Kidney (tissue), 14 donors: ENCODE measurements around the gene HLF. TPM values are rescaled to one million over a fixed set of nuclear protein-coding genes. Genes with fewer than 3 reads are reported as not detected.

Experiments
- DNase-seq, 5 donors: peaks; one replicate each; pipeline ENCODE4 v3.0.0-alpha.2; 2013 to 2020
- FAIRE-seq: peaks from 2 replicates; lab custom pipeline; 2012; peaks lifted over from hg19 to GRCh38; lab: Jason Lieb, UNC
- H3K27ac ChIP-seq, 2 donors: one replicate each; pipeline ENCODE4 v1.7.0; 2013; ENCODE audit warnings: low read depth in 2 of 2, low read length in 2 of 2, inconsistent platforms in 1 of 2
- H3K27me3 ChIP-seq: one replicate; pipeline ENCODE4 v1.7.1; 2013; ENCODE audit warnings: low read length, inconsistent platforms; ENCODE audit not compliant: control insufficient read depth, insufficient read depth
- H3K36me3 ChIP-seq, 3 donors: one replicate each; pipeline versions ENCODE4 v1.7.0 to v1.7.1; 2013; ENCODE audit warnings: low read length in 3 of 3, control low read depth in 1 of 3, inconsistent platforms in 1 of 3; ENCODE audit not compliant: insufficient read depth in 3 of 3, control insufficient read depth in 2 of 3
- H3K4me1 ChIP-seq, 3 donors: one replicate each; pipeline versions ENCODE4 v1.7.0 to v1.7.1; 2013; ENCODE audit warnings: low read length in 3 of 3, inconsistent platforms in 1 of 3, low read depth in 1 of 3; ENCODE audit not compliant: control insufficient read depth in 2 of 3, insufficient read depth in 2 of 3
- H3K4me3 ChIP-seq, 3 donors: one replicate each; pipeline versions ENCODE4 v1.7.0 to v1.8.1; 2013; ENCODE audit warnings: low read length in 3 of 3, control low read depth in 1 of 3, inconsistent platforms in 1 of 3
- H3K9ac ChIP-seq, 3 donors: one replicate each; pipeline versions ENCODE4 v1.7.0 to v1.7.1; 2013; ENCODE audit warnings: low read length in 3 of 3, control low read depth in 1 of 3, inconsistent platforms in 1 of 3
- H3K9me3 ChIP-seq, 3 donors: one replicate each; pipeline versions ENCODE4 v1.7.0 to v1.7.1; 2013; ENCODE audit warnings: low read length in 3 of 3, control low read depth in 1 of 3, inconsistent platforms in 1 of 3; ENCODE audit not compliant: control insufficient read depth in 2 of 3, insufficient read depth in 1 of 3
- CTCF ChIP-seq: IDR thresholded peaks from 3 replicates; pipeline ENCODE4 v1.5.1; 2012; ENCODE audit warnings: mild to moderate bottlenecking, moderate library complexity, borderline replicate concordance; ENCODE audit not compliant: insufficient read depth; ENCODE audit errors: extremely low read depth
- intact Hi-C: fragments of 100-400 bp; cut with DNase I; formaldehyde crosslinking; loops from one replicate; pipeline ENCODE4 v1.11.1; 2022
- polyA plus RNA-seq: library from polyadenylated mRNA; stranded (reverse); fragments of 350-450 nt; fragmentation: Illumina TruSeq; extraction: RNeasy Lipid Tissue Mini Kit (QIAGEN cat#74804); gene quantifications from one replicate; pipeline ENCODE4 v1.2.3, GENCODE V29; 2014; ENCODE audit warnings: low read depth, low replicate concordance; ENCODE audit not compliant: insufficient read depth
- total RNA-seq: library from RNA; stranded (reverse); fragmentation: NEBNext Ultra II Directional; extraction: Animal tissue kit (Norgen Biotek cat#: 25700); gene quantifications from one replicate; pipeline ENCODE4 v1.2.1, GENCODE V29; 2021
- donor health status: control.
- donor health status: control.
- donor health status: control.
- donor health status: control.
- donor health status: control.
- donor health status: DM: yes; HTN: yes; CAD: no.
- donor health status: Normal renal cell carcinoma (clear cell type).

HLF gene
- total and polyA plus RNA-seq, 2 donors from 2014 or later = 9.1 to 38.4 TPM

DNA sequence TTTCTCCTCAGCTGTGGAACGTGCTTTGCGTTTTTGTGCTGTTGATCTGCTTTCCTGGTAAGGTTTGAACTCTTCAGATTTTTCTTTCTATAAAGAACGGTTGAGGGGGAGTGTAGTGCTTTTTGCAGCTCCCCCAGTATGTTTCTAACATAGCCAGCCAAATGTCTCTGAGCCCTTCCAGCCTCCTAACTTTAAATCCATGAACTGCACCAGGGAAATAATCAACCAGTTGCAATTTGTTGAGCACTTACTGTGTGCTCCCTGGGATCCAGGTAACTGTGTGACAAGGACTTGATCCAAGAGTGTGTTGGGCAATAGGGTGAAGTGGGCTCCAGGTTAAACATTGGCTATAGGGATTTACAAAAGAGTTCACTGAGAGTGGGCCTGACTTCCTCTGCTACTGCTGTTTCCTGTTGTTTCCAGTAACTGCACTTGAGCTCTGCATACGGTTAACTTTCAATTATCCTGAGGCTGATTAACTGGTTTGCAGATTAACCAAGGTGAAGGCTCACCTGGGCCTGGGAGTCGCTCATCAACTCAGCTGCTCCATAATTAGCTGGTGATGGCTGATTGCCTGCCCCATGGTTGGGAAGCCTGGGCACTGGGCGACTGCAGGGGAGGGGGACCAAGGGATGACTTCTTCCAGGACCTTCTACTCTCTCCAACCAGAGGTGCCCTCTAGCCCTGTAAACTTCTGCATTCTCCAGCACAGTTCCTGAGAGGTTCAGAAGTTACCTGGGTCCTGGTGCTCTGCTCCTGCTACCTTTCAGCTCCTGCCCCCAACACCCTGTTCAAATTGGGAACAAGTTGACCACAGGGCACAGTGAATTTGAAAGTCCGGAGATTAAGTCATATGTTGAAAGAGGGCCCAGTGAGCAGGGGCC, 19.5 kb downstream of the HLF start:
- TF ChIP-seq CTCF = no peak
- DNase-seq (peak in 4 of 5 donors; percentile 59 to 88 (median 72)), FAIRE-seq (peak; percentile 39)
- no peaks in the 10 kb centered on the region for H3K9me3 ChIP-seq
- H3K4me3 ChIP-seq = peak overlapping the region in 1 of 3 donors; percentile 30
- intact Hi-C loops = no loop called here
- peaks cover 3 to 59% (median 47%) of the 10 kb centered on the region in 3 donors for H3K4me1 ChIP-seq
- H3K27ac ChIP-seq = peak overlapping the region; percentile 92 to 94
- H3K27me3 ChIP-seq = no peaks in the 10 kb centered on the region
- H3K9ac ChIP-seq = peak overlapping the region in 1 of 3 donors; percentile 59
- H3K36me3 ChIP-seq = peaks cover 0 to 3% (median 3%) of the 10 kb centered on the region in 3 donors

DNA sequence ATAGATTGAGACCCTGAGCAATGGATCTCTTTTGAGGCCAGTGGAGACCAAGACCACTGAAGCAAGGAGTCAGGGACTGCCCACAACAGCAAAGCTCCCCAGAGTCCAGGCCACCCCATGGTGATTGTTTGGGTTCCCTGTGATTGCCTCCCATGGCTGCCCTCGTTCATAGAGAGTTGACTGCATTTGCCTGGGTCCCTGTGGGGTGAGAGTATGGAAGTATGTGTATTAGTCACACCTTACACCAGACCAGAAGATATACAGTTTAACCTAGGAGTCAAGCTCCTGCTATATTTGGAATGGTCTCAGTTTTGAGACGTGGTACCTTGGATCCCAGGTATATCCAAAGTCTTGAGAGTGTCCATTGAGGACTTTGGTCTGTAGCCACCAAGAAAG, 20.2 kb downstream of the HLF start:
- FAIRE-seq (no peak), DNase-seq (no peak)
- H3K9ac ChIP-seq = peak overlapping the region in 1 of 3 donors; percentile 28
- H3K36me3 ChIP-seq = peaks cover 0 to 3% (median 3%) of the 10 kb centered on the region in 3 donors
- peak overlapping the region in 1 of 3 donors; percentile 30 for H3K4me3 ChIP-seq
- H3K27me3 ChIP-seq = no peaks in the 10 kb centered on the region
- H3K9me3 ChIP-seq = no peaks in the 10 kb centered on the region
- TF ChIP-seq CTCF = no peak
- H3K27ac ChIP-seq = peak overlapping the region; percentile 92 to 94
- H3K4me1 ChIP-seq = peaks cover 3 to 61% (median 47%) of the 10 kb centered on the region in 3 donors
- intact Hi-C loops = no loop called here

- peak overlapping the region in 1 of 3 donors; percentile 30 for H3K4me3 ChIP-seq
- TF ChIP-seq CTCF = no peak
- no peaks in the 10 kb centered on the region for H3K27me3 ChIP-seq
- peak overlapping the region in 1 of 3 donors; percentile 28 for H3K9ac ChIP-seq
- peaks cover 0 to 2% (median 0%) of the 10 kb centered on the region in 3 donors for H3K36me3 ChIP-seq
- DNase-seq (peak; percentile 36 to 95 (median 59)), FAIRE-seq (no peak)
- H3K27ac ChIP-seq = peak overlapping the region; percentile 92 to 94
- H3K4me1 ChIP-seq = peaks cover 3 to 61% (median 45%) of the 10 kb centered on the region in 3 donors
- no peaks in the 10 kb centered on the region for H3K9me3 ChIP-seq
- intact Hi-C loops = no loop called here
These were observed 20.9 kb downstream of the HLF start for GRCh38 chr17:55285340-55286301.
